ENCODE data around the gene LARGE1. TPM values are rescaled to one million over a fixed set of nuclear protein-coding genes. Genes with fewer than 3 reads are reported as not detected.

The LARGE1 gene
- total and polyA plus RNA-seq, 2 of the 13 experiments (the other 11 are each of a cell fraction or from before 2014, with no cell fraction given): 8.4 to 11.0 TPM

- no peak for TF ChIP-seq DBP (CRISPR knock-in tag; IDR thresholded peaks at IDR 0.05; ENCODE audit: not compliant biosample characterization)
- peak; percentile 71; the same call in 1 of the 2 replicates for TF ChIP-seq GFI1 (CRISPR knock-in tag; IDR thresholded peaks at IDR 0.05; ENCODE audit: borderline replicate concordance)
- TF ChIP-seq ZC3H4 (CRISPR knock-in tag; IDR thresholded peaks at IDR 0.05; ENCODE audit: borderline replicate concordance): no peak
- TF ChIP-seq TSC22D2 (CRISPR knock-in tag; IDR thresholded peaks at IDR 0.05; ENCODE audit: borderline replicate concordance): no peak
- peak; percentile 56; the same call in 1 of the 2 replicates for TF ChIP-seq KDM3A (CRISPR knock-in tag; IDR thresholded peaks at IDR 0.05; ENCODE audit: low read depth)
- TF ChIP-seq ZNF709 (CRISPR knock-in tag; IDR thresholded peaks at IDR 0.05): no peak
- TF ChIP-seq ZNF773 (CRISPR knock-in tag; IDR thresholded peaks at IDR 0.05; ENCODE audit: borderline replicate concordance): no peak
- TF ChIP-seq PBX3 (CRISPR knock-in tag; IDR thresholded peaks at IDR 0.05; ENCODE audit: borderline replicate concordance): no peak
- peak; percentile 93 for TF ChIP-seq HDAC2 (CRISPR knock-in tag; IDR thresholded peaks at IDR 0.05)
- TF ChIP-seq RARG (CRISPR knock-in tag; IDR thresholded peaks at IDR 0.05; ENCODE audit: low read depth): no peak
- TF ChIP-seq JUND (CRISPR knock-in tag; IDR thresholded peaks at IDR 0.05): peak; percentile 11; the same call in 1 of the 2 replicates
- no peak for TF ChIP-seq TOE1 (CRISPR knock-in tag; IDR thresholded peaks at IDR 0.05)
- no peak for TF ChIP-seq ZBTB39 (CRISPR knock-in tag; IDR thresholded peaks at IDR 0.05)
- TF ChIP-seq HOXD1 (CRISPR knock-in tag; IDR thresholded peaks at IDR 0.05): no peak
- TF ChIP-seq ZNF235 (CRISPR knock-in tag; IDR thresholded peaks at IDR 0.05; ENCODE audit: borderline replicate concordance): no peak
- no peak for TF ChIP-seq NFATC3 (CRISPR knock-in tag; IDR thresholded peaks at IDR 0.05)
- peak; percentile 57; the same call in 1 of the 2 replicates for TF ChIP-seq RXRA (CRISPR knock-in tag; IDR thresholded peaks at IDR 0.05)
- no peak for TF ChIP-seq EED (CRISPR knock-in tag; IDR thresholded peaks at IDR 0.05)
- peak; percentile 48; the same call in 1 of the 2 replicates for TF ChIP-seq ZBTB26 (CRISPR knock-in tag; IDR thresholded peaks at IDR 0.05; ENCODE audit: borderline replicate concordance)
- no peak for TF ChIP-seq MEIS1 (CRISPR knock-in tag; IDR thresholded peaks at IDR 0.05; ENCODE audit: borderline replicate concordance)
- peak; percentile 29; the same call in 1 of the 2 replicates for TF ChIP-seq ZNF331 (CRISPR knock-in tag; IDR thresholded peaks at IDR 0.05)
- 0 out of 2 replicates have a peak, but pooled peaks have one; percentile 25 for TF ChIP-seq PPARG (CRISPR knock-in tag; conservative IDR thresholded peaks at IDR 0.05)
- no peak for TF ChIP-seq HOXA7 (CRISPR knock-in tag; IDR thresholded peaks at IDR 0.05)
- TF ChIP-seq ZNF784 (CRISPR knock-in tag; IDR thresholded peaks at IDR 0.05; ENCODE audit: borderline replicate concordance): 0 out of 2 replicates have a peak, but pooled peaks have one; percentile 78
- peak; percentile 62; the same call in 1 of the 2 replicates for TF ChIP-seq ZNF816 (CRISPR knock-in tag; IDR thresholded peaks at IDR 0.05; ENCODE audit: borderline replicate concordance)
Measured at GRCh38 chr22:33510429-33510904, 409.8 kb downstream of the LARGE1 start (continued).
